Measurements from ENCODE around the gene CWC25. TPM values are rescaled to one million over a fixed set of nuclear protein-coding genes. Genes with fewer than 3 reads are reported as not detected.

The CWC25 gene
- total and polyA plus RNA-seq, 2 of the 13 experiments (the other 11 are each of a cell fraction or from before 2014, with no cell fraction given) = 15.6 to 22.7 TPM

- 98% methylated on average over 3 of the region's 3 CpGs for WGBS (ENCODE audit: low lambda C conversion rate)
- no peaks in the 10 kb centered on the region for H3K9me3 ChIP-seq (ENCODE audit: low read length)
- H2AFZ ChIP-seq (ENCODE audit: low read length) = no peak overlapping the region
- TF ChIP-seq MEIS2 (CRISPR knock-in tag; IDR thresholded peaks at IDR 0.05) = no peak
- no peak for TF ChIP-seq KDM1A (CRISPR knock-in tag; IDR thresholded peaks at IDR 0.05)
- TF ChIP-seq ZBTB37 (CRISPR knock-in tag; IDR thresholded peaks at IDR 0.05) = no peak
- TF ChIP-seq ZNF558 (CRISPR knock-in tag; IDR thresholded peaks at IDR 0.05; ENCODE audit: borderline replicate concordance) = no peak
- no peak for TF ChIP-seq CSRNP2 (CRISPR knock-in tag; conservative IDR thresholded peaks at IDR 0.05; ENCODE audit: low read depth)
- no peak for TF ChIP-seq ZBTB43 (CRISPR knock-in tag; conservative IDR thresholded peaks at IDR 0.05)
- TF ChIP-seq PRDM10 (CRISPR knock-in tag; IDR thresholded peaks at IDR 0.05; ENCODE audit: low read depth) = no peak
- TF ChIP-seq SP4 (CRISPR knock-in tag; IDR thresholded peaks at IDR 0.05) = no peak
- TF ChIP-seq RAD21 (CRISPR knock-in tag; IDR thresholded peaks at IDR 0.05) = no peak
- no peak for TF ChIP-seq SSRP1 (CRISPR knock-in tag; IDR thresholded peaks at IDR 0.05)
- TF ChIP-seq ZNF468 (CRISPR knock-in tag; IDR thresholded peaks at IDR 0.05) = no peak
- no peak for TF ChIP-seq ZNF850 (CRISPR knock-in tag; conservative IDR thresholded peaks at IDR 0.05)
- TF ChIP-seq ZKSCAN1 (IDR thresholded peaks at IDR 0.05; ENCODE audit: low read length) = no peak
- no peak for TF ChIP-seq SETDB1 (CRISPR knock-in tag; IDR thresholded peaks at IDR 0.05; ENCODE audit: borderline replicate concordance)
- TF ChIP-seq MTF1 (CRISPR knock-in tag; IDR thresholded peaks at IDR 0.05) = no peak
- no peak for TF ChIP-seq ZNF275 (CRISPR knock-in tag; IDR thresholded peaks at IDR 0.05; ENCODE audit: borderline replicate concordance)
- TF ChIP-seq STAG1 (CRISPR knock-in tag; IDR thresholded peaks at IDR 0.05) = no peak
- TF ChIP-seq NFYB (CRISPR knock-in tag; IDR thresholded peaks at IDR 0.05) = no peak
- H3K27me3 ChIP-seq (ENCODE audit: control insufficient read depth in 1 of 2, insufficient read depth in 2 of 2, low read length in 2 of 2) = no peaks in the 10 kb centered on the region
- POLR2A ChIA-PET = no interaction called here
- H3K27ac ChIP-seq (ENCODE audit: extremely low read length, insufficient read depth, low read length) = no peak overlapping the region
- peak; percentile 50 for ATAC-seq
- H3K4me3 ChIP-seq (replicated peaks in 1 of 3; ENCODE audit: insufficient read depth in 1 of 3, low read depth in 2 of 3, low read length in 3 of 3) = no peak overlapping the region
- no peak for FAIRE-seq
- intact Hi-C loops (cut with micrococcal nuclease; ENCODE audit: unreplicated experiment) (no loop called here), in situ Hi-C loops (cut with HindIII; ENCODE audit: extremely low pct_ligation_motif_present, low pct_unique_long_range_greater_than_20kb) (no loop called here)
- H3K79me2 ChIP-seq (ENCODE audit: insufficient read depth, low read length) = no peaks in the 10 kb centered on the region
- no peak overlapping the region for H3K4me2 ChIP-seq (ENCODE audit: low read depth, low read length)
- peaks cover 51 to 81% of the 10 kb centered on the region in 2 experiments for H3K36me3 ChIP-seq (replicated peaks in 1 of 2; ENCODE audit: control insufficient read depth in 1 of 2, insufficient read depth in 2 of 2, low read length in 2 of 2)
- CTCF ChIA-PET (ENCODE audit: low intra/inter-chr PET ratio, low total read pairs) = no interaction called here
- no peak overlapping the region for H3K9ac ChIP-seq (ENCODE audit: insufficient read depth, low read depth, low read length)
- no peaks in the 10 kb centered on the region for H3K4me1 ChIP-seq (ENCODE audit: insufficient read depth, low read length)
- BruUV-seq (replicated peaks) = no TSS peak
- H4K20me1 ChIP-seq (ENCODE audit: insufficient read depth, low read length) = no peaks in the 10 kb centered on the region
- DNase-seq (ENCODE audit: low spot score) = no peak
These were observed 41.9 kb downstream of the CWC25 start for GRCh38 chr17:38783227-38783626.

All from HepG2 (cell line).